ENCODE data around the gene RAP1GAP2.
"Not testable (repeated sequence)": the region's sequence is repeated elsewhere in the genome, so short reads cannot be mapped to it uniquely, and the experiment has no call there.

The RAP1GAP2 gene

DNA sequence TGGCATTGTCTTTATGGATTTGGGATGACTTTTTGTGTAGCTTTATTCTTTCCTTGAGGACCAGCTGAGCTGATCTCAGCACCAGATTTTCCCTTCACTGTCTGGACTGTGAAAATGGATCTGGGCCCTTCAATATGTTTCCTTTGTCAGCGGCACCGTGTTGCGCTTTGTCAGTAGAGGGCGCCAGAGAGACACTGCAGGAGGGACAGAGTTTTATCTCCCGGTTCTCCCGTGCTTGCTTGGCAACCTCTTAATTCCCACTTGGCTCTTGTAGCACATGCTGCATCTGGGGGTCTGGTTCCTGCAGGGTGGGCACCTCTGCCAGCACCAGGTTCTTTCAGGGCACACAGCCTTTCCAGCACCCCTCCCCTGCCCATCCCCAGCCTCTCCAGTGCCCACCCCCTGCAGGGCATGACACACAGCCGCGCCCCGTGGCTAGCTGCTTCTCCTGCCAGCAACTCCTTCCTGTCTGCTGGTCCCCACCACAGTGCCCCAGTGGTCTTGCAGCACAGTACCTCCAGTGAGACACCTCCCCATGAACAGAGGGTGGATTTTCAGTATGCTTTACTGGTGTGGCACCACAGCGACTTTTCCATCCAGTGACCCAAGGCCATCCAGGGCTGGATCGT, 247.6 kb downstream of the RAP1GAP2 start:
- DNase-seq (ENCODE audit: low spot score) = no peak

GRCh38 chr17:3046753-3047152, 250.5 kb downstream of the RAP1GAP2 start:
- no peak for DNase-seq (ENCODE audit: low spot score)

GRCh38 chr17:3048727-3049471, 252.7 kb downstream of the RAP1GAP2 start:
- peak; percentile 100 for DNase-seq (ENCODE audit: low spot score)

- DNase-seq (ENCODE audit: low spot score) = no peak
Observed at GRCh38 chr17:3049705-3050295, 253.6 kb downstream of the RAP1GAP2 start.

- not testable (repeated sequence) for DNase-seq (ENCODE audit: low spot score)
Observed at GRCh38 chr17:3054868-3055267, 258.6 kb downstream of the RAP1GAP2 start.

- DNase-seq (ENCODE audit: low spot score) = not testable (repeated sequence)
Observed at GRCh38 chr17:3062824-3063377, 266.7 kb downstream of the RAP1GAP2 start.

GRCh38 chr17:3063507-3063906, 267.3 kb downstream of the RAP1GAP2 start, which contains the start of gene OR1D5:
Gene OR1D5, minus strand, starts transcription at chr17:3063607. Its CDS starts 0 bp downstream, at chr17:3063607.
- DNase-seq (ENCODE audit: low spot score) = not testable (repeated sequence)

- peak; percentile 8 for DNase-seq (ENCODE audit: low spot score)
Observed at GRCh38 chr17:3065192-3065591, 269.0 kb downstream of the RAP1GAP2 start.

DNA sequence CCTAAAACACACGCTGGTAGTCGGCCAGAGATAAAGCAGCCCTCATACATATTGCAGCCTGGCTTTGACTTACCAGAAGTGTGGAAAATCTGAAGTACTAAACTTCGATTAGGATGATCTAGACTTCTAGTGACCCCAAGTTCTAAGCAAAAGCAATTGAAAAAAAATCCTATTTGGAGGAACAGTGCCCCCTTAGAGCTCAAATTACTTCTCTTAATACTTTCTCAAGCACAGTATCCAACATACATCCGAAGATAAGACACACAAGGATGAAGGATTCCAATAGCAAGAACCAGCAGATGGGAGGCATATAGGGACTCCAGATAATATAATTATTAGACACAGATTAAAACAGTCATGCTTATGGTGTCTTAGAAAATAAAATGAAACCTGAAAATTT, 277.6 kb downstream of the RAP1GAP2 start:
- DNase-seq (ENCODE audit: low spot score) = not testable (repeated sequence)
